Ecto neural progenitor cell (in vitro differentiated cells): ENCODE results near the gene TCF12.

Experiments
- DNase-seq: peaks from one replicate; pipeline ENCODE4 v3.0.0-alpha.2; 2018; ENCODE audit warnings: low spot score

Gene TCF12

GRCh38 chr15:57298843-57299550 is 380.6 kb downstream of the TCF12 start:
- DNase-seq = no peak

- no peak for DNase-seq
Observed at GRCh38 chr15:57301307-57301706, 382.9 kb downstream of the TCF12 start.

GRCh38 chr15:57302640-57303257 is 384.3 kb downstream of the TCF12 start:
- DNase-seq = peak; percentile 37

GRCh38 chr15:57305009-57305408 is 386.6 kb downstream of the TCF12 start:
- DNase-seq = peak; percentile 18

DNA sequence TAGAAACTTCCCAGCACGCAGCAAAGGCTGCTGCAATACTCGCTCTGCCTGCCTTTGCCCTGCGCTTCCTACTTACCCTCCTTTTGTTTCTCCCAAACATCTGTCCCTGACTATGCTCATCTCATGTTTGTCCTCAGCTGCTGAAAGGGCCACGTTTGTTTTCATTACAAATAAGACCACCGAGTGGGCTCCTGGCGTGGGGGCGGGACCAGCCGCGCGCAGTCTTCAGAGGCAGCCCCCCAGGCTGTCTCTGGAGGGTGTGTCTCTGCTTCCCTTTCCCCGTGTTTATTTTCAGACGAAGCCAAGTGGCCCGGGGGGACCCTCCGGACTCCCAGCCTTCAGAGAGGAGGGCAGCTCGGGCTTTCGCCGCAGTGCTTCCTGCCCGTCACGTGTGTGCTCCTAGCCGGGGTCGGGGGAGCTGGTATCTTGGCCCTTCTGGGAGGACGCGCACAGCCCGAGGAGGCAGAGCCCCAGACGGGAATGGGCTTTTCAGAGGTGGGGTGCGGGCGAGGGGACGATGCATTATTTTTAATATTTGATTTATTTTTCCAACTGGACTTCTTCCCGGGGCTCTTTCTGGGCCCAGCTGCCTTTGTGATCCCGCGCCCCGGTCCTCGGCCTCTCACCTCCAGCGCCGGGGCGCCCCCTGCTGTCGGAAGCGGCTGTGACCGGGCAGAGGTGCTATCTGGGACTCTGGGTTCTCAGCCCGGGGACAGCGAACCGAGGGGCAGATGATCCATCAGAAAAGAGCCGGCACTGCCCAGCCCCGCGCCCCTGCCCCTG is 387.9 kb downstream of the TCF12 start:
- peak; percentile 91 for DNase-seq

DNA sequence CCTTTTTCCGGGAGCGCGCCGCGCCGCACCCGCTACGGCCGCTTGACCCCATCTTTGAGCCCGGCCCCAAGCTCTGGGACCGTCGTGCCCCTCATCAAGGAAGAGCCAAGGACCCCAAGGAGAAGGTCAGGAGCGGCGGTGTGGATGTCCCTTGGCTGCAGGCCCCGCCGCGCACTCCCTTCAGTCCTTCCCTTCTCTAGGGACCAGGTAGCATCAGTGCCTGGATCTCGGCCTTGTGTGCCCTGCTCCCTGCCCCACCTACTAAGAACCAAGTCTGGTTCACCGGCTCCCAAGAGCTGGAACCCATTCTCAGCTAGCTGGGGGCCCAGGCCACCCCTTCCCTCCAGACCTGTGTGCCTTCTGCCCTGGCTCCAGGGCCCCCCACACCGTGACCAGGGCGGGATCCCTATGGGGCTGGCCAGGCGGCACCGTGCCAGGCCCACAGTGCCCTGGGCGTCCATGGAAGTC is 388.5 kb downstream of the TCF12 start:
- no peak for DNase-seq

DNA sequence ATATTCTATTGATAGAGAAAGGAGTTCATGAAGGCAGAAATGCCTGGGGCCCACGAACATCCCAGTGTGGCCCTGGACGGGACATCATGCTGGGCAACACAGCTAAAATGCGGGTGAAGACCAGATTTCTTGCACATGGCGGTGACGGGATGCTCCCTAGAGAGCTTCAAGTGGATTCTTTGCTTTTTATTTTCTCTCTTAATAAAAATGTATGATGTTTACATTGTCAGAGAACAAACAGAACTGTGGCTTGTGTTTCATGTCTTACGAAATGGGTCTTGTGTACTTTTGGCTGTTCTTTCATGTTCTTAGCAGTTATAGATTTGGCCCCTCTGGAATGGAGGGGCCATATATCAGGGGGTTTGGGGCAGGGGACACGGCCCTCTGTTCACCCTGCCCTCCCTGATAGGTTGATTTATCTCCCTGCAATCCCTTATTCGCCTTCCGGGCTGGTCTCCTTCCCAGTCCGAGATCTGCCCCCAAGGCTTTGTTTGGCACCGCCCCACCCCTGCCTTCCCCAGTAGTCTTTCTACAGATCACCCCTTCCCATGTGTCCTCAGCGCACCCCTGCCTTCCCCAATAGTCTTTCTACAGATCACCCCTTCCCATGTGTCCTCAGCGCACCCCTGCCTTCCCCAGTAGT is 389.2 kb downstream of the TCF12 start:
- peak; percentile 24 for DNase-seq

DNA sequence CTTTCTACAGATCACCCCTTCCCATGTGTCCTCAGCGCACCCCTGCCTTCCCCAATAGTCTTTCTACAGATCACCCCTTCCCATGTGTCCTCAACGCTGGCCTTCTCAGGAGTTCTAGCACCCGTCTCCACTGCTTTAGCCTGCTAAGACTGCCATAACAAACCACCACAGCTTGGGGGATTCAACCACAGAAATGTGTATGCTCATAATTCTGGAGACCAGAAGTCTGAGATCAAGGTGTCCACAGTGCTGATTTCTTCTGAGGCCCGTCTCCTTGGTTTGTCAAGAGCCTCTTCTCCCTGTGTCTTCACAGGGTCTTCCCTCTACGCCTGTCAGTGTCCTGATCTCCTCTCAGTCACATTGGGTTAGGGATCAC is 389.7 kb downstream of the TCF12 start:
- DNase-seq = no peak

- DNase-seq = no peak
Observed at GRCh38 chr15:57309856-57310760, 391.7 kb downstream of the TCF12 start.

GRCh38 chr15:57310876-57311275 is 392.4 kb downstream of the TCF12 start:
- no peak for DNase-seq

GRCh38 chr15:57312006-57312317 is 393.5 kb downstream of the TCF12 start:
- DNase-seq = no peak

GRCh38 chr15:57312318-57313133 is 394.1 kb downstream of the TCF12 start:
- DNase-seq = no peak

- DNase-seq = no peak
Observed at GRCh38 chr15:57313134-57313483, 394.7 kb downstream of the TCF12 start.

- DNase-seq = no peak
Observed at GRCh38 chr15:57314221-57314620, 395.8 kb downstream of the TCF12 start.

DNA sequence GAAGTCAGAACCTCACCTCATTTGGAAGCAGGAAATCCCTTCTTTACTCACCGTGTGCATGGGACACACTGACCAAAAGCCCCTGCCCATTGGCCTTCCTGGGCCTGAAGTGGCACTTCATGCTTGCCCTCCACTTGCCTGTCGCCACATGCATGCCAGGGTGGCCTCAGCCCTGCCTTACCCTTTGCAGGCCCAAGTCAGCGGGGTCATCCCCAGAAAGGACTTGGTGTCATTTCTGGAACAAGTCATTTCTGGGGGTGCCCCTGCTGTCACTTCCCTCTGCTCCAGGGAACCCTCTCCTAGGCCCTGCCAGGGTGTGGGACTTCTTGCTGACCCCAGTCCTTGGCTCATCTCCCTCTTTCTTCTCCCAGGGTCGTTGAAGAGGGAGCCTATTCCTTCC is 398.0 kb downstream of the TCF12 start:
- no peak for DNase-seq

- DNase-seq = no peak
Observed at GRCh38 chr15:57319226-57319918, 400.9 kb downstream of the TCF12 start.

DNA sequence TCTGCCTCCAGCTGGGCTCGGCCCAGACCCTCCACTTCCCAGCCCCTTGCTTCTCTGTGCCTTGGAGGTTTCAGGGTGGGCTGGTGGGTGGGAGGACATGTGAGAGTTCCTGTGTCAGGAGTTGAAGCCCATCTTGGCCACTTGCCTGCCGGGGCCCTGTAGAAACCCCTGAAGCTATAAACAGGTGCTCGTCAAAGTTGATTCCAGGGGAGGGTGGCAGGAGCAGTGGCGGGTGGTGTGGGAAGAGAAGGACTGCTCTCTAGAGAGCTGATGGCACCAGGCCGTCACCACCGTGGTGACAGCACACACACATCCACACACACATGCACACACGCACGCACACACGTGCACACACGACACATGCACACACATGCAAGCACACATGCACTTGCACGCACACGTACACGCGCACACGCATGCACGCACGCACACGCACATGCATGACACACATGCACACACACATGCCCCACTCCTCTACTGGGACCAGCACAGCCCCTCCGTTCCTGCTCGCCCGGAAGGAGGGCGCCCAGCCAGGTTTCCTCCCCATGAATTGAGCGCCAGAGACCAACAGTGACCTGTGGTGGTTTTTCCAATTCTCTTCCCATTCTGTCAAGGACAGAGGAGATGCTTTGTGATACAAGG is 401.6 kb downstream of the TCF12 start:
- no peak for DNase-seq

- no peak for DNase-seq
Observed at GRCh38 chr15:57320631-57321220, 402.3 kb downstream of the TCF12 start.

DNA sequence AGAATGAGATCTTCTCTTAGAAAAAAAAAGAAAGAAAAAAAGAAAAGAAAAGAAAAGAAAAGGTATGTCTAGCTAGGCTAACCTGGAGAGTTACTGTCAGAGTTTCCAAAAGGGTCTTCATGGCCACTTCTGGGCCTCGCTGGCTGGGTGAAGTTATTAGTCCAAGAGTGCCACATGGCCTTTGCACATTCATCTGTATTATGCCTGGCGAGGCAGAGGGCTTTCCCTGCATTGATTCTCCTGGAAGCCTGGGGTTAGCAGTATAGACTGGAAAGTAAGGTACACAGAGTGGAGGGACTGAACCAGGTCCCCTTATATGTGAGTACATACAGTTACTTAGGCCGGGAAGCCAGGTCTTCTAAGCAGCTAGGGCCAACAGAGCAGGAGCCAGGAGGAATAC is 403.0 kb downstream of the TCF12 start:
- no peak for DNase-seq
